ENCODE results near the gene BCLAF3. TPM values are rescaled to one million over a fixed set of nuclear protein-coding genes. Genes with fewer than 3 reads are reported as not detected.

The BCLAF3 gene
- 5.6 TPM for polyA plus RNA-seq (2013, experiment 1 of 2; ENCODE audit: insufficient read length)
- 6.4 TPM for polyA plus RNA-seq (2013, experiment 2 of 2; ENCODE audit: insufficient read length)

GRCh38 chrX:19990556-19991349 is at the start of gene BCLAF3:
Gene BCLAF3, minus strand, starts transcription at chrX:19991061. Its CDS starts 20,797 bp downstream, at chrX:19970264.
- peak; percentile 89 for DNase-seq

- DNase-seq, result no peak
These were observed 48.1 kb upstream of the BCLAF3 start for GRCh38 chrX:20038966-20039365.

DNA sequence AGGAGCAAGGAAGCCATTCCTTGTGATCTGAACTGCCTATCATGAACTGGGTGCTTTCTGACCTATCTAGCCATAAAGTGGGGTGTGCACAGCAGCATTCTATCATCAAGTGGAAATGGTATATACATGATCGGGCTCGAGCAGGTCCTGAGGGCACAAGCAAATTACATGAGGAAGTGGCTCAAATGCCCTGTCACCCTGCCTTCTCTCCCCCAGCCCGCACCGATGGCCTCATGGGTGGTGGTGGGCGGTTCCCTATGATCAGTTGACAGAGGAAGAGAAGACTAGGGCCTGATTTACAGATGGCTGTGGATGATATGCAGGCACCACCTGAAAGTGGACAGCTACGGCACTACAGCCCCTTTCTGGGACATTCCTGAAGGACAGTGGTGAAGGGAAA is 46.3 kb upstream of the BCLAF3 start:
- no peak for DNase-seq

DNA sequence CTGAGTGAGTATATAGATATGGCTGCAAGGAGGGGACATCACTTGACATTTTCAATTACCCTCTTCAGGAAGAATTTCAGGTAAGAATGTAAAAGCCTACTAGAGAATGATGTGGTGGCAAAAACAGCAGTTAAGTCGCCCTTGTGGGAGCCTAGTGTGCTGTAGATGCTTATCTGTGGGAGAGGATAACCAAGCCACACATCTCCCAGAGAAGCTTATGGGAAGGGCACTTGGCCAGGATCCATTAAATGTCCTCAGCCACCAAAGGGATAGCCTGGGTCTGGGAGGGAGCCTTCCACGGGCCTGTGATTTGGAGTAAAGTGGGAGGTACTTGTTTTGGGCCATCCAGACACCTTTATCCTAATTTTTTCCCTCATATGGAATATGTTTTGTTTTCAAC is 41.3 kb upstream of the BCLAF3 start:
- DNase-seq, result no peak

DNA sequence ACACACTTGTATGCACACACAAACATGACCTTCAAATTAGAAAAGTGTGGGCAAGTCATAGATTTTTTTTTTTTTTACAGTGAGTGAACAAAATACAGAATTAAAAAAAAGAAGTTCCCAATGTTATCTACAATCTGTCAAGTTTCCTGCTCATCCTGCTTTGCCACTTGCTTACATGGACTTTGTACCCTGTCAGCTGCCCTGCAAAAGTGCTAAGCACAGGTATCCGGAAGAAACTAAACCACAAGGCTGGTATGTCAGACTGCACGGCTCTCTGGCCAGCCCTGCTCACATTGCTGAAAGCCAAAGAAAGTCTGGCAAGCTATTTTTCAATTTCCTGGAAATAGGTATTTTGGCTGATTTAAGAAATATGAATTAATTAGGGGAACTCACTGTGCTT is 38.9 kb upstream of the BCLAF3 start:
- no peak for DNase-seq

DNA sequence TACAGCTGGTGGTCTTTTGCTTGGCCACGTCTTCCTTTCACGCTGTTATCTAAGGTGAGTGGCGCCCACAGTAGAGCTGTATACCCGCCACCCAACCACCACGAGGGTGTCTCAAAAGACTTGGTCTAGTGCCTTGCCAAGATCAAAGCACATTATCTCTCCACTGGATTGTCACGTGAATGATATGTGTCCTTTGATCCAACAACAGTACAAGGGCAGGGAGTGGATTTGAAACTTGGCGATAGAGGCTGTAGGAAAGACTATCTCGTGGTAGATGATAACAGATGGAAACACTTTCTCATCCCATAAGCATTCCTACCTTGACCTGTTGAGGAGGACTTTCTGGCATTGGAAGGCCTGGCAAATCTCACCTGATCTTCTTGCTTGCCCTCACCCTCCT is 37.7 kb upstream of the BCLAF3 start:
- no peak for DNase-seq

DNA sequence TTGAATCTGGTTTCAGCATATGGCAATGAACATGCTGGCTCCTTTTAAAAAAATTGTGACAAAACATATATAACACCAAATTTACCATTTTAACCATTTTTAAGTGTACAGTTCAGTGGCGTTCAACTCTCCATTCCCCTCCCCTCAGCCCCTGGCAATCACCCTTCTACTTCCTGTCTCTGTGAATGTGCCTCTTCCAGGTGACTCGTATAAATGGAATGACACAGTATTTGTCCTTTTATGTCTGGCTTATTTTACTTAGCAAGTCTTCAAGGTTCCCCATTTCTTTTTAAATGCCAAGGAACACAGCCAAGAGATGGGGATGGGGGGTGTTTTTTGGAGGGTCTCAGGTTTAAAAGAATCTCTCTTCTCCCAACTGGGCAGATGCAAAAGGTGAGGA is 35.4 kb upstream of the BCLAF3 start:
- peak; percentile 71 for DNase-seq

DNA sequence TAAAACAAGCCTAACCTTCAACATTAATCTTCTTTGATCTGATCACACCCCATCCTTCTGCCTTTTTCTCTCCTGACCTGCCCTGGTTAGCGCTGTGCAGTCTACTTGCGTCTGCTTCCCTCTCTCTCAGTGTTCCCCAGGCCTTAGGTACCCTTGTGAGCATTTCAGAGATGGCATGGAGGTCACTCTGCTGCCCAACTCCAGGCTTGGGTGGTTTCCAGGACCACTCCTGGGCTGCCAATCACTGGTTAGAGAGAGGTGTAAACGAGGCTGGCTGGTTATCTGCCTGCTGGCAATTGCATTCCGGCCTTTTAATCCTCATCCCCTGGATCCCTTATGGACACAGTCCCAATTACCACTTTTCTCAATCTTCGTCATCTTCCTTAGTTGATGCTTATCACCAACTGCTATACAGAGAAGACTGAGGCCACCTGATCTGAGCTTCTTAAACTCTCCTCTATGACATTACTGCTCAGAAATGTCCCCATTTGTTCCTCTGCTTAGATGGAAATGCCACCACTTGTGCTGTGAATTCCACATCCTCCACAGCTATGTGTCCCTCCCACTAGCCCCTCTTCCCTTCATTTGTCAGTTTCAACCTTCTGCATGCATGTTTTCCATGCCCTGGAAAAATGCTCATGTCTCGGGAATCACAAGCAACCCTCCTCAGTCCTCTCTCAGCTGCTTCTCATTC is 29.0 kb upstream of the BCLAF3 start:
- peak; percentile 8 for DNase-seq

- no peak for DNase-seq
These were observed 25.7 kb upstream of the BCLAF3 start for GRCh38 chrX:20016616-20016945.

DNA sequence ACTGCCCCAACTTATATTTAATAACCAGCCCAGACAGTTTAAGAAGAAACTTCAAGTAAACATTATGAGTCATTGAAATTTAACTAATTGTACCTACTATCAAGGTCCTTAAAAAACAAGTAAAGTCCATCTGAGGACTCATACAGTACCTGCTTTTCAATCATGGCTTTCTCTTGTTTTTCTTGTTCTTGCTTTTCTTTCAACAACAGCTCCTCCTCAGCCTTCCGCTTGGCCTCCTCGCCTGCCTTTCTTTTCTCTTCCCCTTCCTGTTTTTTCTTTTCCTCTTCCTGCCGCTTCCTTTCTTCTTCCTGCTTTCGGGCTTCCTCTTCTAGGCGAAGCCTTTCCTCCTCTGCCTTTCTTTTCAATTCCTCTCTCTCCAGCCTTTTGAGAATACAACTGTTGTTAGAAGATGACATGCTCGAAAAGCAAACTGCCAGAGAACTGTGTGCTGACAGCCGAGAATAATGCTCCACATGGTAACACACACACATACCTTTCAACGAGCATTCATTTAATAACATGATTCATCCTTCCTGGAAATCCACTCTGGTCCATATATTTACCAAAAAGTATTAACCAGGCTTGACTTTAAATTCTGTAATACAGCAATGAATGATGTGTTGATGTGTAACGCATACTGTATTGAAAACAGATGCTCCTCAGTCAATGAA is 25.2 kb upstream of the BCLAF3 start:
- DNase-seq, result peak; percentile 70

GRCh38 chrX:20015422-20015821 is 24.6 kb upstream of the BCLAF3 start:
- DNase-seq, result no peak

DNA sequence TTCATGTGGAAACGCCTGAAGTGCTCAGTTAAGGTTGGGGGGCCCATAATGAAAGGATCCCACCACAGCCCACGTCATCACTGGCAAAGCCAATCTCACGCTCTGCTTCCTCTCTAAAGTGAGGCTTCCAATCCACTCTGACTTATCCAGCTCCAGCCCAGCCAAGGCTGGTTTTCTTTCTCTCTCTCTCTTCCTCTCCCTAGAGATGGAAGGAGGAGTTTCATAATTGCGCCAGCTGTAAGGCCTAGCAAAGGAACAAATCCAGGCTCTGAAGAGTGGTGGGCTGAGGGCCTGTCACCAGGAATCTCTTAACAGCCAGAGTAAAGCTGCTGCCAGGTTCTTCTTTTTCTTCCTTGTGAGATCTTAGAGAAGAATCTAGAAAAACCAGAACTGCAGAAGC is 20.7 kb upstream of the BCLAF3 start:
- no peak for DNase-seq

GRCh38 chrX:20007962-20008622 is 17.2 kb upstream of the BCLAF3 start:
- no peak for DNase-seq

DNA sequence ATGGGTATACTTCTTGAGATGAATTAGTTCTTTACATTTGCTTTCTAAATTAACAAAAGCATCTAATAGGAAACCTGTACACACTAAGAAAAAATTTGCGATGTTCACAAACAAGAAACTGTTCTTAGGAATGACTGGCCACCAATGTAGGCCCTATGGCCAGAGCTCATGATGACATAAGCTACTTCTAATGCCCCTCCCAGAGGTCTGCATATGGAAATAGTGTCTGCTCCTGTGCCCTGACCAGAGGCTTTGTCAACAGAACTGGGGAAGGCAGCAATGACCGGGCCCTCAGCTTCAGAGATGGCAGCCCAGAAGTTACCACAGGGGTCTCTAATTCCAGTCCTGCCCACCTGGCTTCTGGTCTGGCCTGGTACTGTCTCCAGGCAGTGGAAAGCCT is 15.0 kb upstream of the BCLAF3 start:
- no peak for DNase-seq

- DNase-seq, result no peak
These were observed 10.7 kb upstream of the BCLAF3 start for GRCh38 chrX:20001588-20001987.

GRCh38 chrX:19991350-19991718 is 473 bp upstream of the BCLAF3 start:
- no peak for DNase-seq

GRCh38 chrX:19990151-19990555 is 708 bp downstream of the BCLAF3 start:
- DNase-seq, result no peak

DNA sequence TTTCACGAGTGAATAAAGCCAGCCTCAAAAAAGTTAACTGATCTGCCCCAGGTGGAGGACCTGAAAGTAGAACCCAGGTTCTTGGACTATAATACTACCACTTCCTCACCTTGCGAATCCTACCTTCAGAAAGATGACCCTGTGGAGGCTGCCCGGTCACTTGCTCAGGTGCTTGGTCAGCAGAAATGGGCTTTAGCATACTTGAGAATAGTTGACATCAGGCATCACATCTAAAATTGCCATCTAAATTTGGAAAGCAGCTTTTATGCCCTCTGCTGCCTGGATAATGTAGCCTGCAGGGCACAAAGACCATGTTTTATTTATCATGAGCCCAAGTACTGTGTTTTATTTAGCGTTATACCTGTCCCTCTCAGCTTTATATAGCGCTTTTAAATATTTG is 3.0 kb downstream of the BCLAF3 start:
- no peak for DNase-seq

DNA sequence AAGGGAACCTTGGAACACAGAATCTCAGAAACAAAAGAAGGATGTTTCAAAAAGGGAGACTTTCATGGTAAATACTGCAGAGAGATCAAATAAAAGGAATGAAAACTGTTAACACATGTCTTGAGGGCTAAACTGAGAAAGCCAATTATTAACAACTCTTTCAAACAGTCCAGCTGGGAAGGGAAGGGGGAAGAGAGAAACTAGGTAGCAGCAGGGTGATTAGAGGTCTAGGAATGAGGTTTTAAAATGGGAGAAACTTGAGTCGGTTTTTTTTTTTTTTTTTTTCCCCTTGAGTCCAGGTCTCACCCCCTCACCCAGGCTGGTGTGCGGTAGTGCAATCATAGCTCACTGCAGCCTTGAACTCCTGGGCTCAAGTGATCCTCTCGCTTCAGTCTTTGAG is 4.3 kb downstream of the BCLAF3 start:
- no peak for DNase-seq

GRCh38 chrX:19981947-19982346 is 8.9 kb downstream of the BCLAF3 start:
- DNase-seq, result no peak

- DNase-seq, result no peak
These were observed 15.0 kb downstream of the BCLAF3 start for GRCh38 chrX:19975845-19976244.

- no peak for DNase-seq
These were observed 17.9 kb downstream of the BCLAF3 start for GRCh38 chrX:19972984-19973383.

DNA sequence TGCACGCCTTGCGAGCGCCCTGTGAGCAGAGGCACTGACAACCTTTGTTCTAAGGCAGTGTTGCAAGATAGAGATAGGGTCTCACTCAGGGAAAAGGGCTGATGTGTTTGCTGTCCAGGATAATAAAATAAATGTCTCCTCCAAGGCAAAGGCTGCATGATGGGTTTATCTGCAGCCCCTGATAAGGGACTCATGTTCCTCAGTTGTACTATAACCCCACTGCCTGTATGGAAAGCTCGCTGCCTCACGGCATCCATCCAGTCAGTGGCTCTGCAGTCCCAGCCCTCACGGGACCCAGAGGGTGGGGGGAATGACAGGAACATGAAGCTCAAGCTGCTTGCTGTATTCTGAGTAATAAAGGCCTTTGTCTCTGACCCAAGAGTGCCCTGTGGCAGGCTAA is 22.6 kb downstream of the BCLAF3 start:
- DNase-seq, result no peak
